Parathyroid adenoma (tissue), 2 donors: ENCODE results near the gene CMTM2.

Experiments used
- H2AFZ ChIP-seq: fragments of 300-600 bp; sonication (generic); one replicate; pipeline ENCODE4 v1.7.0; 2017; ENCODE audit warnings: antibody characterized with exemption, mild to moderate bottlenecking
- H3K27ac ChIP-seq: fragments of 300-600 bp; sonication (generic); one replicate; pipeline ENCODE4 v1.7.0; 2017
- H3K27me3 ChIP-seq: fragments of 300-600 bp; sonication (generic); one replicate; pipeline ENCODE4 v1.7.0; 2017; ENCODE audit warnings: low read length; ENCODE audit not compliant: control insufficient read depth, insufficient read depth
- H3K36me3 ChIP-seq: fragments of 300-600 bp; sonication (generic); one replicate; pipeline ENCODE4 v1.7.0; 2017; ENCODE audit warnings: low read length; ENCODE audit not compliant: control insufficient read depth, insufficient read depth
- H3K4me1 ChIP-seq: fragments of 300-600 bp; sonication (generic); one replicate; pipeline ENCODE4 v1.7.0; 2017; ENCODE audit warnings: control low read depth
- H3K4me2 ChIP-seq: fragments of 300-600 bp; sonication (generic); one replicate; pipeline ENCODE4 v1.7.0; 2017; ENCODE audit warnings: low read length
- H3K4me3 ChIP-seq: fragments of 300-600 bp; sonication (generic); one replicate; pipeline ENCODE4 v1.7.0; 2017; ENCODE audit warnings: low read depth, low read length
- H3K79me2 ChIP-seq: fragments of 300-600 bp; sonication (generic); one replicate; pipeline ENCODE4 v1.7.0; 2017; ENCODE audit warnings: control low read depth
- H3K9ac ChIP-seq: fragments of 300-600 bp; sonication (generic); one replicate; pipeline ENCODE4 v1.7.0; 2017; ENCODE audit warnings: mild to moderate bottlenecking
- H3K9me3 ChIP-seq: fragments of 300-600 bp; sonication (generic); one replicate; pipeline ENCODE4 v1.7.0; 2017; ENCODE audit warnings: low read length; ENCODE audit not compliant: control insufficient read depth
- CTCF ChIP-seq: fragments of 300-600 bp; sonication (generic); IDR thresholded peaks from one replicate; pipeline ENCODE4 v1.7.0; 2017; ENCODE audit warnings: antibody characterized with exemption, mild to moderate bottlenecking
- donor health status: primary hyperparathyroidism.

CMTM2 gene

GRCh38 chr16:66587881-66588600 lies 8.8 kb downstream of the CMTM2 start:
- no peak for TF ChIP-seq CTCF
- no peaks in the 10 kb centered on the region for H3K27me3 ChIP-seq
- H3K27ac ChIP-seq = no peak overlapping the region
- no peaks in the 10 kb centered on the region for H3K79me2 ChIP-seq
- H3K9me3 ChIP-seq = no peaks in the 10 kb centered on the region
- H3K4me3 ChIP-seq = no peak overlapping the region
- no peak overlapping the region for H2AFZ ChIP-seq
- H3K36me3 ChIP-seq = no peaks in the 10 kb centered on the region
- H3K9ac ChIP-seq = no peak overlapping the region
- no peaks in the 10 kb centered on the region for H3K4me1 ChIP-seq
- no peak overlapping the region for H3K4me2 ChIP-seq

- Histone ChIP-seq H3K36me3 (no peaks in the 10 kb centered on the region), H3K4me1 (no peaks in the 10 kb centered on the region), H3K4me2 (no peak overlapping the region), H3K27me3 (no peaks in the 10 kb centered on the region), H3K79me2 (no peaks in the 10 kb centered on the region), H3K9ac (no peak overlapping the region), H3K9me3 (no peaks in the 10 kb centered on the region), H2AFZ (no peak overlapping the region), H3K27ac (no peak overlapping the region), H3K4me3 (no peak overlapping the region)
- peak; percentile 38 for TF ChIP-seq CTCF
Measured at GRCh38 chr16:66588981-66589713, 9.9 kb downstream of the CMTM2 start.

GRCh38 chr16:66590322-66590721 lies 11.1 kb downstream of the CMTM2 start:
- no peak overlapping the region for H2AFZ ChIP-seq
- TF ChIP-seq CTCF = no peak
- no peak overlapping the region for H3K9ac ChIP-seq
- no peaks in the 10 kb centered on the region for H3K4me1 ChIP-seq
- H3K79me2 ChIP-seq = no peaks in the 10 kb centered on the region
- no peak overlapping the region for H3K4me3 ChIP-seq
- H3K9me3 ChIP-seq = no peaks in the 10 kb centered on the region
- no peaks in the 10 kb centered on the region for H3K36me3 ChIP-seq
- H3K27me3 ChIP-seq = no peaks in the 10 kb centered on the region
- H3K27ac ChIP-seq = no peak overlapping the region
- H3K4me2 ChIP-seq = no peak overlapping the region

GRCh38 chr16:66591018-66591417 lies 11.8 kb downstream of the CMTM2 start:
- H3K79me2 ChIP-seq = no peaks in the 10 kb centered on the region
- no peak overlapping the region for H3K9ac ChIP-seq
- no peaks in the 10 kb centered on the region for H3K36me3 ChIP-seq
- no peaks in the 10 kb centered on the region for H3K4me1 ChIP-seq
- no peak overlapping the region for H3K4me3 ChIP-seq
- TF ChIP-seq CTCF = no peak
- no peak overlapping the region for H2AFZ ChIP-seq
- no peaks in the 10 kb centered on the region for H3K27me3 ChIP-seq
- H3K27ac ChIP-seq = no peak overlapping the region
- H3K9me3 ChIP-seq = no peaks in the 10 kb centered on the region
- no peak overlapping the region for H3K4me2 ChIP-seq
